PC-3 (cell line): ENCODE measurements around the gene PHKA1. TPM values are rescaled to one million over a fixed set of nuclear protein-coding genes. Genes with fewer than 3 reads are reported as not detected.

ENCODE experiments used
- ATAC-seq: fragments of 200-7000 bp; cut with Tn5 transposase; 2 replicates; pipeline ENCODE4 v1.9.1; 2020; ENCODE audit warnings: mild to moderate bottlenecking, moderate library complexity
- BruUV-seq: library from RNA; stranded (reverse); fragments of 400-500 nt; replicated peaks from 2 replicates; lab custom pipeline; 2021; lab: Mats Ljungman, UMichigan
- CTCF ChIA-PET: fragments of 300-600 bp; sonication (Branson Sonifier 250); formaldehyde crosslinking; loops from one replicate; lab custom pipeline; 2022; ENCODE audit warnings: antibody characterized with exemption; lab: Charles Lee
- POLR2A ChIA-PET: fragments of 300-600 bp; sonication (Branson Sonifier 250); formaldehyde crosslinking; loops from one replicate; lab custom pipeline; 2022; ENCODE audit warnings: antibody characterized with exemption; ENCODE audit not compliant: unreplicated experiment; lab: Charles Lee
- DNase-seq: peaks from one replicate; pipeline ENCODE4 v3.0.0-alpha.2; 2015
- H2AFZ ChIP-seq: fragments of 300-600 bp; sonication (generic); 2 replicates; pipeline ENCODE4 v1.6.0; 2016; ENCODE audit warnings: antibody characterized with exemption, low read length
- H3F3A ChIP-seq: fragments of 300-600 bp; sonication (generic); one replicate; pipeline ENCODE4 v1.6.0; 2017; ENCODE audit warnings: antibody characterized with exemption, low read length, control low read depth, mild to moderate bottlenecking; ENCODE audit not compliant: unreplicated experiment
- H3K27ac ChIP-seq: fragments of 300-600 bp; sonication (generic); 2 replicates; pipeline ENCODE4 v1.5.1; 2016; ENCODE audit warnings: mild to moderate bottlenecking, low read length
- H3K27me3 ChIP-seq: fragments of 300-600 bp; sonication (generic); 2 replicates; pipeline ENCODE4 v1.6.1; 2016; ENCODE audit warnings: low read length, mixed read lengths
- H3K36me3 ChIP-seq: fragments of 300-600 bp; sonication (generic); 2 replicates; pipeline ENCODE4 v1.6.1; 2016; ENCODE audit warnings: low read depth, mixed run types, low read length, mixed read lengths
- H3K4me1 ChIP-seq: fragments of 300-600 bp; sonication (generic); 2 replicates; pipeline ENCODE4 v1.5.1; 2016; ENCODE audit warnings: low read length; ENCODE audit not compliant: insufficient read depth
- H3K4me2 ChIP-seq: fragments of 300-600 bp; sonication (generic); 2 replicates; pipeline ENCODE4 v1.6.0; 2016; ENCODE audit warnings: low read length
- H3K4me3 ChIP-seq: fragments of 300-600 bp; sonication (generic); 2 replicates; pipeline ENCODE4 v1.5.1; 2016; ENCODE audit warnings: mild to moderate bottlenecking, low read length, mixed read lengths
- H3K79me2 ChIP-seq: fragments of 300-600 bp; sonication (generic); 2 replicates; pipeline ENCODE4 v1.6.1; 2017; ENCODE audit warnings: low read length, mixed read lengths
- H3K9ac ChIP-seq: fragments of 300-600 bp; sonication (generic); 2 replicates; pipeline ENCODE4 v1.6.0; 2016; ENCODE audit warnings: mild to moderate bottlenecking, low read length
- H3K9me2 ChIP-seq: fragments of 300-600 bp; sonication (generic); replicated peaks from 2 replicates; pipeline ENCODE4 v1.6.1; 2016; ENCODE audit warnings: mixed run types, low read length, mixed read lengths
- H3K9me3 ChIP-seq: fragments of 300-600 bp; sonication (generic); 2 replicates; pipeline ENCODE4 v1.6.1; 2016; ENCODE audit warnings: low read length, mixed read lengths
- H4K20me1 ChIP-seq: fragments of 300-600 bp; sonication (generic); 2 replicates; pipeline ENCODE4 v1.6.1; 2016; ENCODE audit warnings: low read length, mixed read lengths
- EZH2 ChIP-seq: fragments of 300-600 bp; sonication (generic); IDR thresholded peaks from one replicate; pipeline ENCODE4 v1.6.1; 2017; ENCODE audit warnings: antibody characterized with exemption, mild to moderate bottlenecking, low read length; ENCODE audit not compliant: unreplicated experiment
- EZH2phosphoT487 ChIP-seq: fragments of 300-600 bp; sonication (generic); IDR thresholded peaks from 2 replicates; pipeline ENCODE4 v1.6.1; 2018; ENCODE audit warnings: mild to moderate bottlenecking, antibody characterized with exemption, low read length, borderline replicate concordance
- intact Hi-C: fragments of 100-400 bp; cut with micrococcal nuclease; formaldehyde crosslinking; loops from 2 replicates; pipeline ENCODE4 v1.9.0; 2023
- total RNA-seq: library from RNA; depleted of rRNA; stranded (reverse); fragments of >200 nt; gene quantifications from 2 replicates; pipeline ENCODE4 v1.2.3, GENCODE V29; 2014
- TF ChIP-seq, protein P1 (sequence below): fragments of 300-600 bp; sonication (generic); conservative IDR thresholded peaks from 2 replicates; pipeline ENCODE4 v1.5.1; 2017; ENCODE audit warnings: antibody characterized with exemption, low read depth, mild to moderate bottlenecking, low read length

Gene PHKA1
- total RNA-seq, 1 experiment from 2014 or later: 28.5 TPM

DNA sequence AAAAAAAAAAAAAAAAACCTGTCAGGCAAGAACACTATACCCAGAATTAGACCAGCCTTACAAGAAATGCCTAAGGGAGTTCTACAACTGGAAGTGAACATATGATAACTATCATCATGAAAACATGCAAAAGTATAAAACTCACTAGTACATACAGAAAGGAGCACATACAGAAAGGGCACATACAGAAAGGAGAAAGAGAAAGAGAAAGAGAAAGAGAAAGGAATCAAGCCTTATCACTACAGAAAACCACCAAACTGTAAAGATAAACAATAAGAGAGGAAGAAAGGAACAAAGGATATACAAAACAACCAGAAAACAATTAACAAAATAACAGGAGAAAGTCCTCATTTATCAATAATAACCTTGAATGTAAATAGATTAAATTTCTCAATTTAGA is 50.4 kb downstream of the PHKA1 start:
- Histone ChIP-seq H3K4me2 (no peak overlapping the region), H3K36me3 (peaks cover 7% of the 10 kb centered on the region), H2AFZ (no peak overlapping the region), H3K9ac (no peak overlapping the region), H3K4me3 (no peak overlapping the region), H4K20me1 (no peaks in the 10 kb centered on the region), H3K9me3 (no peaks in the 10 kb centered on the region), H3K79me2 (peaks cover 11% of the 10 kb centered on the region), H3K9me2 (no peaks in the 10 kb centered on the region), H3K27ac (no peak overlapping the region), H3F3A (no peaks in the 10 kb centered on the region), H3K27me3 (no peaks in the 10 kb centered on the region), H3K4me1 (no peaks in the 10 kb centered on the region)
- intact Hi-C loops: no loop called here
- ATAC-seq (no peak), DNase-seq (no peak)
- CTCF ChIA-PET: no interaction called here
- no TSS peak for BruUV-seq
- TF ChIP-seq, protein P1, sequence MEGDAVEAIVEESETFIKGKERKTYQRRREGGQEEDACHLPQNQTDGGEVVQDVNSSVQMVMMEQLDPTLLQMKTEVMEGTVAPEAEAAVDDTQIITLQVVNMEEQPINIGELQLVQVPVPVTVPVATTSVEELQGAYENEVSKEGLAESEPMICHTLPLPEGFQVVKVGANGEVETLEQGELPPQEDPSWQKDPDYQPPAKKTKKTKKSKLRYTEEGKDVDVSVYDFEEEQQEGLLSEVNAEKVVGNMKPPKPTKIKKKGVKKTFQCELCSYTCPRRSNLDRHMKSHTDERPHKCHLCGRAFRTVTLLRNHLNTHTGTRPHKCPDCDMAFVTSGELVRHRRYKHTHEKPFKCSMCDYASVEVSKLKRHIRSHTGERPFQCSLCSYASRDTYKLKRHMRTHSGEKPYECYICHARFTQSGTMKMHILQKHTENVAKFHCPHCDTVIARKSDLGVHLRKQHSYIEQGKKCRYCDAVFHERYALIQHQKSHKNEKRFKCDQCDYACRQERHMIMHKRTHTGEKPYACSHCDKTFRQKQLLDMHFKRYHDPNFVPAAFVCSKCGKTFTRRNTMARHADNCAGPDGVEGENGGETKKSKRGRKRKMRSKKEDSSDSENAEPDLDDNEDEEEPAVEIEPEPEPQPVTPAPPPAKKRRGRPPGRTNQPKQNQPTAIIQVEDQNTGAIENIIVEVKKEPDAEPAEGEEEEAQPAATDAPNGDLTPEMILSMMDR: no peak
- TF ChIP-seq EZH2phosphoT487: no peak
- TF ChIP-seq EZH2: no peak
- POLR2A ChIA-PET: no interaction called here

DNA sequence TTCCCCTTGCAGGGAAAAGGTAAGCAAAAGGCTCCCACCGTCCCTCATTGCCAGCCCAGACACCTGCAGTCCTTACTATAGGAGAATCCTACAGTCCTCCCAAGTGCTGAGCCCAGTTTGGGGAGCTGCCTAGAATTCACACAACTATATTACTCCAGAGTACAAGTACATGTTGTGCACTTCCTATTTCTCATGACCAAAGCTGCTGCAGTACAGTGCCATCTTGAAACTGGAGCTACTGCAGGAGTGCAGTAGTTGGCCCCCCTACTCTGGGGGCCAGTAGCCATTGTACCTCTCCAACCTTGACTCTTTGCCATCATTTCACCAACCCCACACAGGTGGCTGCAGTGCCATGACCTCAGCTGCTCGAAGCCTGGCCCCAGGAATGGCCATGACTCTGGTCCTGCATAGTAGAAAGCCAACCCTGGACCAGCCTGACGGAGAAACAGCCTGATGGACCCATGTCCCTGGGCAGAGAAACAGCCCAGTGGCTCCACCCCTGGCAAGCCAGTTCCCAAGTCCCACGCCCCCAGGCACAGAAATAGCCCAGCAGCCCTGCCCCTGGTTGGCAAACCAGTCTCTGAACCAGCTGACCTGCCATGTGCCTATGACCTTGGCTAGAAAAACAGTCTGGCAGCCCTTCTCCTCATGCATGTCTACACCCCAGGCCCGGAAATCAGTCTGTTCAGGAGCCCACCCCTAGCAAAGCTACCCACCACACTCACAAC is 51.9 kb downstream of the PHKA1 start:
- Histone ChIP-seq H3K4me1 (no peaks in the 10 kb centered on the region), H2AFZ (no peak overlapping the region), H4K20me1 (no peaks in the 10 kb centered on the region), H3K9me2 (no peaks in the 10 kb centered on the region), H3K79me2 (peaks cover 11% of the 10 kb centered on the region), H3K27me3 (no peaks in the 10 kb centered on the region), H3K4me2 (no peak overlapping the region), H3F3A (no peaks in the 10 kb centered on the region), H3K27ac (no peak overlapping the region), H3K4me3 (no peak overlapping the region), H3K9ac (no peak overlapping the region), H3K9me3 (no peaks in the 10 kb centered on the region), H3K36me3 (peaks cover 6% of the 10 kb centered on the region)
- no peak for ATAC-seq
- intact Hi-C loops: no loop called here
- CTCF ChIA-PET: no interaction called here
- POLR2A ChIA-PET: interaction anchor here (0.6 kb wide), 1 partner anchor 53 kb away, joined by 4 read pairs; no protein-coding TSS in a partner anchor
- DNase-seq: no peak
- BruUV-seq: no TSS peak
- TF ChIP-seq, protein P1: no peak
- TF ChIP-seq EZH2: no peak
- no peak for TF ChIP-seq EZH2phosphoT487

DNA sequence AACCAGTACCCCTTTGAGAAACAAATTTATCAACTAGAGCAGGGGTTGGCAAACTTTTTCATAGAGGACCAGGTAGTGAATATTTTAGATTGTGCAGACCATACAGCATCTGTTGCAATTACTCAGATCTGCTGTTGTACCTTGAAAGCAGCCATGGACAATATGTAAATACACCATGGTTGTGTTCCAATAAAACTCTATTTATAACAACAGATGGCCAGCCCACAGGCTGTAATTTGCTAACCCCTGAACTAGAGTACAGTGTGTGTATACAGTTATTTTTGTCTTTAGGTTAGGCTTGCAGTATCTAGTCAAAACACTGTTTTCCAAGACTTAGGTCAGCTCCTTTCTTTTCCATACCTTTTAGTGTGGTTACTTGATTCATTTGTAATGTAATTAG is 54.4 kb downstream of the PHKA1 start:
- Histone ChIP-seq H3K9ac (no peak overlapping the region), H3K4me3 (no peak overlapping the region), H3F3A (no peaks in the 10 kb centered on the region), H3K27ac (no peak overlapping the region), H3K4me1 (no peaks in the 10 kb centered on the region), H3K36me3 (no peaks in the 10 kb centered on the region; the same call in 1 of the 2 replicates), H3K4me2 (no peak overlapping the region), H3K27me3 (no peaks in the 10 kb centered on the region), H2AFZ (no peak overlapping the region), H3K79me2 (peaks cover 11% of the 10 kb centered on the region), H3K9me2 (no peaks in the 10 kb centered on the region), H4K20me1 (no peaks in the 10 kb centered on the region), H3K9me3 (no peaks in the 10 kb centered on the region)
- POLR2A ChIA-PET: no interaction called here
- intact Hi-C loops: no loop called here
- CTCF ChIA-PET: no interaction called here
- no TSS peak for BruUV-seq
- TF ChIP-seq EZH2phosphoT487: no peak
- no peak for TF ChIP-seq EZH2
- TF ChIP-seq, protein P1: no peak
- ATAC-seq: no peak
- no peak for DNase-seq
